IPS DF 6.9 (cell line): ENCODE data around the gene MYH7.

Source experiments
- DNase-seq: peaks from one replicate; pipeline ENCODE4 v3.0.0-alpha.2; 2013; ENCODE audit warnings: low read depth, low spot score
- H3K27ac ChIP-seq: one replicate; pipeline ENCODE4 v1.5.1; 2013; ENCODE audit warnings: low read length, control low read depth
- H3K27me3 ChIP-seq: 2 replicates; pipeline ENCODE4 v1.6.1; 2013; ENCODE audit warnings: mild to moderate bottlenecking, low read length; ENCODE audit not compliant: control insufficient read depth, insufficient read depth
- H3K36me3 ChIP-seq: 2 replicates; pipeline ENCODE4 v1.6.1; 2013; ENCODE audit warnings: low read length; ENCODE audit not compliant: control insufficient read depth, insufficient read depth
- H3K4me1 ChIP-seq: 2 replicates; pipeline ENCODE4 v1.6.1; 2013; ENCODE audit warnings: low read length; ENCODE audit not compliant: control insufficient read depth, insufficient read depth
- H3K4me3 ChIP-seq: 2 replicates; pipeline ENCODE4 v1.5.1; 2013; ENCODE audit warnings: mild to moderate bottlenecking, low read length
- H3K9me3 ChIP-seq: 2 replicates; pipeline ENCODE4 v1.6.1; 2013; ENCODE audit warnings: low read length, inconsistent platforms; ENCODE audit not compliant: control insufficient read depth, insufficient read depth
- WGBS: extraction: QIAGEN DNeasy Blood & Tissue Kit; methylation state at CpG from one replicate; pipeline ENCODE4 v1.1.7; 2013; ENCODE audit warnings: mixed read lengths, missing lambda C conversion rate; ENCODE audit not compliant: insufficient read length, insufficient coverage; 5-methylcytosine and 5-hydroxymethylcytosine counted together

MYH7 gene

DNA sequence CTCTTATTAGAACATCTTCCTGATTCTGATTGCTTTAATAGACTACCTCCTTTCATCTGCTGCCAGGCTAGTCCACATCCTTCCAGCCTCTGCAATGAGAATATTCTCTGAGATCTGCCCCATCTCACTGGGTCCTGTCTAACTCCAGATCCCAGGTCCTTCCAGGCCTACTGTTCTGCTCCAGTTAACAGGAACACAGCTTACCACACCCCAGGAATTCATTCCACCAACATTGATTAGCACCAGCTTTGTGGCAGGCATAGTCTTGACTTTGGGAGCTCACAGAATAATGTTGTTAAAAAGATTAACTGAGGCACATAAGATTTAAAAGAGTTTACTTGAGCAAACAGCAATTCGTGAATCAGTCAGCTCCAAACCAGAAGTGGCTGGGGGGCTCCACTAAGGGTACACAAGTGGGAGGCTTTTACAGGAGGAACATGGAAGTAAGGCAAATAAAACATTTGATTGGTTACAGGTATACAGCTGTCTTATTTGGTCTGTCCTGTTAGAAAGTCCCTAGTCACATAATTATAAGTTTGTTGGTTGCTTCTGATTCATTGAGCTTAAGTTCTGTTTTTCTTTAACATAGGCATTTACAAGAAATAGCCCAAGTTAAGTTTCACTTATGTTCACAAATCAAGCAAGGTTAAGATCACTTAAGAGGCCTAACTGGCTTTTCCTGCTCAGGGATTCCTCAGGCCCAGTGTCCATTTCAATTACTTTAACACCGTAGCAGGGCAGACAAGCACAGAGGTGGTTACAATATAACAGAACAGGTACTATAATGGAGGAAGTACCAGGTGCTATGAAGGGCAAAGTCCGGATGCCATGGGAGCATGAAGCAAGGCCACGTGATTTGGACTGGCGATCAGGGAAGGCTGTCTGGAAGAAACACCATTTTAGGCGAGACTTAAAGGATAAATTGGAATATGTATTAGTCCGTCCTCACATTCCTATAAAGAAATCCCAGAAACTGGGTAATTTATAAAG is 12.2 kb upstream of the MYH7 start:
- Histone ChIP-seq H3K4me3 (no peak overlapping the region), H3K4me1 (peaks cover 2% of the 10 kb centered on the region; the same call in 1 of the 2 replicates), H3K9me3 (no peaks in the 10 kb centered on the region), H3K27me3 (no peaks in the 10 kb centered on the region), H3K27ac (no peak overlapping the region), H3K36me3 (no peaks in the 10 kb centered on the region)
- no peak for DNase-seq
- WGBS = no CpG with 5 or more reads among the region's 7 CpGs

DNA sequence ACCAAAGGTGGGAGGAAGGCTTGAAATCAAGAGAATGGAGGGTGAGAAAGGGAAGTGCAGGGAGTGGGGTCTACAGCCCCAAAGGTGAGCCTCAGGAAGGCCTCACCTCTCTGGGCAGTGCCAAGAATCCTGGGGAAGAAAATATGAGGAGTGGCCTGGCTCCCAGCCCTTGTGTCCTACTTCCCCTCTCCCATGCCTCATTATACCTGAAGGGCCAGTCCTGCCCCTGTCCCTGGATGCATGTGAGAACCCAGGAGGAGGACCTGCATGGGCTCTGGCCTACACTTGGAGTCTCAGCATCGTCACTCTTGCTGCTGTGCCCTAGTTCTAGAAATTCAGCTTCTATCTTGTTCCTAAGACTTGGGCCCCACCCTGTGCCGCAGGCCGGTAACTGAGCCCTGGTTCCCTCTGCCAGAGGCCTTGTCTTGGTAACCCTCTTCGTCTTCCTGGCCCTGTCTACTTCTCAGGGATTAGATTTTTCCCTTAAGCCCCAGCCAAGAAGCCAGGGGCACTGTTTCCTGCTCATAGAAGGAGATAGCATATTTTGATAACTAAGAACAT is 10.9 kb upstream of the MYH7 start:
- Histone ChIP-seq H3K36me3 (no peaks in the 10 kb centered on the region), H3K27ac (no peak overlapping the region), H3K27me3 (no peaks in the 10 kb centered on the region), H3K4me1 (peaks cover 4% of the 10 kb centered on the region; the same call in 1 of the 2 replicates), H3K9me3 (no peaks in the 10 kb centered on the region), H3K4me3 (no peak overlapping the region)
- no CpG with 5 or more reads among the region's 4 CpGs for WGBS
- no peak for DNase-seq

DNA sequence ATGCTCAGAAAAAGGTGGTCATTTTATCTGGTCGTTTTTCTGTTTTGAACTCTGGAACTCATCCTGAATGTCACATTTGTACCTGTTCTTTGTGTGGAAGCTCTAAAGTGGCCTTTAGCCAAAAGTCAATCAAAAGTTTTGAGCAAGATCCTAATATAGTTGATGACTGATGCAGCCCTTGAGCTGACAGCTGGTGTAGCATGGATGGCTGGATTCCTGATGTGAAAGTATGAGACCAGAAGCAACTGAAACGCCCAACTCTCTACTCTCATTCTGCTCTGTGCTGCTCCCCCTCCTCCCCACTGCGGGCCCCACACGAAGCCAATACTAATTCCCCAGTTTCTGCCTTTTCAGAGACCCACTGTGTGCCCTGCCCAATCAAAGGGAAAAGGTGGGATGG is 10.3 kb upstream of the MYH7 start:
- no peak overlapping the region for H3K4me3 ChIP-seq
- no peak overlapping the region for H3K27ac ChIP-seq
- H3K9me3 ChIP-seq = no peaks in the 10 kb centered on the region
- whole genome bisulfite sequencing = no CpG with 5 or more reads among the region's 4 CpGs
- no peaks in the 10 kb centered on the region for H3K36me3 ChIP-seq
- peaks cover 4% of the 10 kb centered on the region; the same call in 1 of the 2 replicates for H3K4me1 ChIP-seq
- no peak for DNase-seq
- no peaks in the 10 kb centered on the region for H3K27me3 ChIP-seq

DNA sequence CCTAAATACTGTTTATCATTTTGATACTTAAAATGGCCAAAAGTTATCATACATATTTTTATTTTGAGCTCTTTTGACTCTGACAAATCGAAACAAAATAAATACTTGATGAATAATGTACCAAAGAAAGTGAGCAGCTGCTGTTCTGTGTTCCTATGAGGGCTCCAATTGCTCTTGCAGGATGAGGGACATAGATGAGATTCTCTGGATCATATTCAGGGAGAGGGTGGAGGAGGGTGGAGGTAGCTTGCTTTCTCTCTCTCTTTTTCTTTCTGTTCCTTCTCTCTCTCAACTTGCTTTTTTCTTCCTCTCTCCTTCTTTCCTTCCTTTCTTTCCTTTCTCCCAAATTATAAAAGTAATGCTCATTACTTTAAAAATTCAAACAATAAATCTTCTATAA is 8.9 kb upstream of the MYH7 start:
- DNase-seq = no peak
- Histone ChIP-seq H3K4me3 (no peak overlapping the region), H3K4me1 (peaks cover 4% of the 10 kb centered on the region; the same call in 1 of the 2 replicates), H3K9me3 (no peaks in the 10 kb centered on the region), H3K36me3 (no peaks in the 10 kb centered on the region), H3K27ac (no peak overlapping the region), H3K27me3 (no peaks in the 10 kb centered on the region)
- WGBS = no CpG with 5 or more reads among the region's 1 CpG

DNA sequence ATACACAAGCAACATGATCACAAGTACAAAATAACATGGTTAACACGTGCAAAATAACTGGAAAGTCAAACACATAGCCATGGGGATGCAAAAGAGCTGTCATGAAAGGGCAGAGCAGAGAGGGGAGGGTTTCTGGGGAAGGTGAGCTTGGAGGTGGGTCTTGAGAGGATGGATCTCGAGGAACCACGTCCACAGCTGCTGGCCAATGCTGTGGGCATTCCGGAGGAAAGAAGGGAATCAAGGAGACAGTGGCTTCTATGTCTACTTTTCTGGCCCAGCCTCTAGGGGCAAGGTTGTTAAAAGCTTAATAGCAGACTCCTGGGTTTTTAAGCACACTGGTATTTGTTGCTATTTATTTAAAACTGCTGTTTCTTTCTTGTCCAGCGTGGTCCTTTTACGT is 8.4 kb upstream of the MYH7 start:
- Histone ChIP-seq H3K27me3 (no peaks in the 10 kb centered on the region), H3K4me1 (peaks cover 4% of the 10 kb centered on the region; the same call in 1 of the 2 replicates), H3K36me3 (no peaks in the 10 kb centered on the region), H3K4me3 (no peak overlapping the region), H3K9me3 (no peaks in the 10 kb centered on the region), H3K27ac (no peak overlapping the region)
- WGBS = no CpG with 5 or more reads among the region's 6 CpGs
- no peak for DNase-seq

DNA sequence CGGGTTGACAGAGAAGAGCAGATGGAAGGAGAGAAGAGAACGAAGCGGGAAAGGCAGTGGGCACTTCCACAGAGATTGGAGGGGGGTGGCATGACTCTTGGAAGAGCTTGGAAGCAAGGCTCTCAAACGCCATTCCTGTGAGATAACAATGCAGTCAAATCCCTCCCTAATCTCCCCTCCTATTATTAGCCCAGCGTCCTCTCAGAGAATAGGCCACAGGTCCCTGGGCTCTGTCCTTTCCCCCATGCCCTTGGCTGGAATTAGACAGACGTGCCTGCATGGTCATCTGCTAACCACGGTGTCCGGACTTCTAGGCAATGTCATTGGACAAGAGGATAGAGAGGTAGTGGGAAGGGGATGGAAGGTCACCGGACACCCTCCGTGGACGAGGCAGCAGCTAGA is 8.0 kb upstream of the MYH7 start:
- no CpG with 5 or more reads among the region's 11 CpGs for WGBS
- no peaks in the 10 kb centered on the region for H3K9me3 ChIP-seq
- H3K27me3 ChIP-seq = no peaks in the 10 kb centered on the region
- H3K36me3 ChIP-seq = no peaks in the 10 kb centered on the region
- H3K4me3 ChIP-seq = no peak overlapping the region
- no peak for DNase-seq
- H3K27ac ChIP-seq = no peak overlapping the region
- H3K4me1 ChIP-seq = peaks cover 4% of the 10 kb centered on the region; the same call in 1 of the 2 replicates

DNA sequence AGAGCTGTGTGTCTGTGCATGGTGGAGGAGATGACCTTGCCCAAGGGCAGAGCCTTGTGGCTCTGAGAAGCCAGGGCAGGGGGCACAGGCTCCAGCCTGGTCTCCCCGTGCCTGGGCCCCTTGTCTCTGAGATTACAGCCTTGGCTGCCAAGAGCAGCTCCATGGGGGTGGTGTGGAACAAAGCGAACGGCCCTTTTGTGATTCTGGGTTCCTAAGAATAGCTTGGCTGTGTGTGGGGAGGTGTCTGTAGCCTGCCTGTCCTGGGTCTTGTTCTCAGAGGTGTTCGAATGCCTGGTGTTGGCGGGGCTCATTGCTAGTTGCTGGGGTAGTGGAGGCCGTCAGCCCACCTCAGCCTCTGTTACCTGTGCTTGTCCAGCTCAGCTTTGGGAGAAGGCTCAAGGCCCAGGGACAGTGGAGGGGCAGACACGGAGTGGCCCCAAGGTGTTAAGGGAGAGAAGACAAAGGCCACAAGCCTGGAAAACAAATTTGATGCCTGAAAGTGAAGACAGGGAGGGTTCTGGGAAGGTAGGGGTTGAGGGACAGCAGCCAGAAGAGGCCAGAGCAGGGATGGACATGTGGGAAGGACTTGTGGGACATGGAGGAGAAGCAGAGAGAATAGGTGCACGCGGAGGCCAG is 7.4 kb upstream of the MYH7 start:
- WGBS = no CpG with 5 or more reads among the region's 9 CpGs
- peaks cover 5% of the 10 kb centered on the region; the same call in 1 of the 2 replicates for H3K4me1 ChIP-seq
- H3K9me3 ChIP-seq = no peaks in the 10 kb centered on the region
- H3K27ac ChIP-seq = no peak overlapping the region
- no peak for DNase-seq
- H3K27me3 ChIP-seq = no peaks in the 10 kb centered on the region
- no peak overlapping the region for H3K4me3 ChIP-seq
- no peaks in the 10 kb centered on the region for H3K36me3 ChIP-seq

DNA sequence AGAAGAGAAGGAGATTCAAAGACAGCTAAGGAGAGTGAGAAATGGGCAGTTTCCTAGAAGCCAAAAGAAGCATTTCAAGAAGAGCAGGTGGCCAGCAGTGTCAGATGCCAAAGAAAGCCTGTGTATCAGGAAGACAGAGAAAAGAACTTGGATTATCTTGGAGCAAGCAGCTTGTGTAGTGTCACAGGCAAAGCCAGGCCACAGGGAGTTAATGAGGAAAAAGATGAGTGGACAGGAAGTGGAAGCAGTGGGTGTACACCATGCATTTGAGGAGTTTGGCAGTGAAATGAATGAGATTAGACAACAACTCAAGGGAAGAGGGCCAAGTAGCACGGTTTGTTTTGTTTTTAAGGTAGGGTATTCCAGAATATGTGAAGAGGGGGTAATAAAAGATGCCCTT is 5.6 kb upstream of the MYH7 start:
- WGBS = no CpG with 5 or more reads among the region's 1 CpG
- no peak for DNase-seq
- no peaks in the 10 kb centered on the region for H3K36me3 ChIP-seq
- H3K9me3 ChIP-seq = no peaks in the 10 kb centered on the region
- H3K4me3 ChIP-seq = no peak overlapping the region
- H3K27ac ChIP-seq = no peak overlapping the region
- H3K27me3 ChIP-seq = no peaks in the 10 kb centered on the region
- H3K4me1 ChIP-seq = peaks cover 5% of the 10 kb centered on the region; the same call in 1 of the 2 replicates

DNA sequence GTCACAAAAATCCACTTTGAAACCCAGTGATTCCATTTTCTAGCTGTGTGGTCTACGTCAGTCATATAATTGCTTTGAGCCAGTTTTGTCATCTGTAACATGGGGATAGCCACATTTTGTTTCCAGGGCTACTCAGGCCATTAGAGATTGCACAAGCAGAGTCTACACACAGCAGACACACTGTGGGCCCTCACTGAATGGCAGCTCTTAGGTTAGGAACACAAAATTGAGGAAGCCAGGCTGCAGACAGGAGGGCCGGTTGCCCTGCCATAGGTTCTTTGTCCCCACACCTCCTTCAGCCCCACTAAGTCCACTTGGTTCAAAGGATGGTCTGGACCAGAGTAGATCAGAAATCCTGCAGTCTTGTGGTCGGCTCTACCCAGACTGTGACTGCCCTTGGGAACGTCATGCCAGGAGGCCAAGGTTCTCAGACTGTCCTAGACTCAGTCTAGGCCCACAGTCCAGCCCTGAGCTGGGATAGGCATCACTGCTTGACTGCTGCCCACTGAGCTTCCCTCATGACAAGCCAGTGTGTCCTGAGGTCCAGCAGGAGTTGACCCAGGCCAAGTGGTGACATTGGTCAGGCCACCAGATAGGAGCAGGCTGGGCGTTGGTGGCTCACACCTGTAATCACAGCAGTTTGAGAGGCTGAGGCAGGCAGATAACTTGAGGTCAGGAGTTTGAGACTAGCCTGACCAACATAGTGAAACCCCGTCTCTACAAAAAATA is 3.8 kb upstream of the MYH7 start:
- H3K4me1 ChIP-seq = peaks cover 5% of the 10 kb centered on the region; the same call in 1 of the 2 replicates
- H3K27ac ChIP-seq = no peak overlapping the region
- no peaks in the 10 kb centered on the region for H3K9me3 ChIP-seq
- no peaks in the 10 kb centered on the region for H3K27me3 ChIP-seq
- DNase-seq = no peak
- no peaks in the 10 kb centered on the region for H3K36me3 ChIP-seq
- no peak overlapping the region for H3K4me3 ChIP-seq
- no CpG with 5 or more reads among the region's 6 CpGs for WGBS
